Left ventricle myocardium inferior (tissue), 1 donor: ENCODE measurements around the gene ATF1. TPM values are rescaled to one million over a fixed set of nuclear protein-coding genes. Genes with fewer than 3 reads are reported as not detected.
"Not testable (repeated sequence)": the region's sequence is repeated elsewhere in the genome, so short reads cannot be mapped to it uniquely, and the experiment has no call there.

Experiments used
- DNase-seq: peaks from one replicate; pipeline ENCODE4 v3.0.0-alpha.2; 2020
- H3K27ac ChIP-seq: fragments of 200-600 bp; replicated peaks from 2 replicates; pipeline ENCODE4 v1.8.0; 2021
- H3K27me3 ChIP-seq: fragments of 200-600 bp; 2 replicates; pipeline ENCODE4 v1.8.0; 2021; ENCODE audit warnings: low read depth
- H3K36me3 ChIP-seq: fragments of 200-600 bp; 2 replicates; pipeline ENCODE4 v1.8.0; 2021
- H3K4me1 ChIP-seq: fragments of 200-600 bp; 2 replicates; pipeline ENCODE4 v1.8.0; 2021
- H3K4me3 ChIP-seq: fragments of 200-600 bp; 2 replicates; pipeline ENCODE4 v1.8.0; 2021; ENCODE audit warnings: mild to moderate bottlenecking, moderate library complexity
- H3K9me3 ChIP-seq: fragments of 200-600 bp; replicated peaks from 2 replicates; pipeline ENCODE4 v1.8.0; 2021
- intact Hi-C: fragments of 100-400 bp; cut with micrococcal nuclease; formaldehyde crosslinking; loops from one replicate; pipeline ENCODE4 v1.11.0; 2022
- total RNA-seq: library from RNA; stranded (reverse); fragmentation: NEBNext Ultra II Directional; extraction: Animal tissue kit (Norgen Biotek cat#: 25700); gene quantifications from one replicate; pipeline ENCODE4 v1.2.1, GENCODE V29; 2021
- TF ChIP-seq, protein P1 (sequence below): fragments of 200-600 bp; IDR thresholded peaks from 2 replicates; pipeline ENCODE4 v1.8.0; 2021; ENCODE audit warnings: antibody characterized with exemption, mild to moderate bottlenecking, borderline replicate concordance
- donor health status: DM: no; HTN: yes; CAD: no; lungs with severe emphysema.

ATF1 gene
- total RNA-seq, 1 donor from 2014 or later: 28.3 TPM

GRCh38 chr12:50841716-50842531 lies 78.0 kb downstream of the ATF1 start:
- no peaks in the 10 kb centered on the region for H3K36me3 ChIP-seq
- TF ChIP-seq, protein P1, sequence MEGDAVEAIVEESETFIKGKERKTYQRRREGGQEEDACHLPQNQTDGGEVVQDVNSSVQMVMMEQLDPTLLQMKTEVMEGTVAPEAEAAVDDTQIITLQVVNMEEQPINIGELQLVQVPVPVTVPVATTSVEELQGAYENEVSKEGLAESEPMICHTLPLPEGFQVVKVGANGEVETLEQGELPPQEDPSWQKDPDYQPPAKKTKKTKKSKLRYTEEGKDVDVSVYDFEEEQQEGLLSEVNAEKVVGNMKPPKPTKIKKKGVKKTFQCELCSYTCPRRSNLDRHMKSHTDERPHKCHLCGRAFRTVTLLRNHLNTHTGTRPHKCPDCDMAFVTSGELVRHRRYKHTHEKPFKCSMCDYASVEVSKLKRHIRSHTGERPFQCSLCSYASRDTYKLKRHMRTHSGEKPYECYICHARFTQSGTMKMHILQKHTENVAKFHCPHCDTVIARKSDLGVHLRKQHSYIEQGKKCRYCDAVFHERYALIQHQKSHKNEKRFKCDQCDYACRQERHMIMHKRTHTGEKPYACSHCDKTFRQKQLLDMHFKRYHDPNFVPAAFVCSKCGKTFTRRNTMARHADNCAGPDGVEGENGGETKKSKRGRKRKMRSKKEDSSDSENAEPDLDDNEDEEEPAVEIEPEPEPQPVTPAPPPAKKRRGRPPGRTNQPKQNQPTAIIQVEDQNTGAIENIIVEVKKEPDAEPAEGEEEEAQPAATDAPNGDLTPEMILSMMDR: no peak
- peaks cover 11% of the 10 kb centered on the region for H3K9me3 ChIP-seq
- peaks cover 13% of the 10 kb centered on the region for H3K27me3 ChIP-seq
- no peaks in the 10 kb centered on the region for H3K4me1 ChIP-seq
- intact Hi-C loops: no loop called here
- no peak for DNase-seq
- H3K4me3 ChIP-seq: no peak overlapping the region
- no peak overlapping the region for H3K27ac ChIP-seq

DNA sequence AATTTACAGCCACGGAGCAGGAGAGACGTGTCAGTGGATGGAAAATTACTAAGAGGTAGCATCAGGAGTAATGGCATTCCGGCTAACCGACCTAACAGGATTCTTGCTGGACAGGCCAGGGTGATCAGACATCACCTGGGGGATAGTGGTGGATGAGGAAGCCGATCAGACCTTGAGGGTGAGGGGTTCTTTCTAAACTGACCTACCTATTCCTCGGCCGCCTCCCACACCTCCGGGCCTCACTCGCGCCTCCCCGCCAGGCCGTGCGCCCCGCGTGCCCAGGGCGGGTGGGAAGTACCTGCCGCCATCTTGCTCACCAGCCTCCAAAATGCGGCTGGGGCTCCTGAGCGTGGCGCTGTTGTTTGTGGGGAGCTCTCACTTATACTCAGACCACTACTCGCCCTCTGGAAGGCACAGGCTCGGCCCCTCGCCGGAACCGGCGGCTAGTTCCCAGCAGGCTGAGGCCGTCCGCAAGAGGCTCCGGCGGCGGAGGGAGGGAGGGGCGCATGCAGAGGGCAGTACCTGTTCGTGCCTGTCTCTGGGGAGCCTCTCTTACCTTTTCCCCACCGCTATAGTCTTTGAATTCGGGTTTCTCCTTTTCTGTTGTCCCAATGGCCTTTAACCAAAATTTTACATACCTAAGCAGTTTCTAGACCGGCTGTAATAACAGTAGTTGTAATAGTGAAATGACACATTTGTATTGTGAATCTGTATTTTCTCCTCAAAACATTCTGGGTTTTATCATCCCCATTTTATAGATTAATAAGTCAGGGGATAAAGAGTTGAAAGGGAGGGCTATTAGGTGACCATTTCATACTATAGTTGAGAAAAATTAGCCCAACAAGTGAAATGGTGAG lies 79.0 kb downstream of the ATF1 start, which contains the start of gene TMPRSS12:
TMPRSS12 (plus strand) TSS at position 290 of the 857 bp plus-strand sequence; CDS start at position 329, 39 bp downstream.
- intact Hi-C loops: no loop called here
- peaks cover 11% of the 10 kb centered on the region for H3K9me3 ChIP-seq
- peaks cover 13% of the 10 kb centered on the region for H3K27me3 ChIP-seq
- DNase-seq: no peak
- H3K27ac ChIP-seq: no peak within 1 kb of the TSS
- TF ChIP-seq, protein P1: no peak
- peak within 1 kb of the TSS; percentile 52 for H3K4me3 ChIP-seq
- no peaks in the 10 kb centered on the region for H3K36me3 ChIP-seq
- H3K4me1 ChIP-seq: no peaks in the 10 kb centered on the region

DNA sequence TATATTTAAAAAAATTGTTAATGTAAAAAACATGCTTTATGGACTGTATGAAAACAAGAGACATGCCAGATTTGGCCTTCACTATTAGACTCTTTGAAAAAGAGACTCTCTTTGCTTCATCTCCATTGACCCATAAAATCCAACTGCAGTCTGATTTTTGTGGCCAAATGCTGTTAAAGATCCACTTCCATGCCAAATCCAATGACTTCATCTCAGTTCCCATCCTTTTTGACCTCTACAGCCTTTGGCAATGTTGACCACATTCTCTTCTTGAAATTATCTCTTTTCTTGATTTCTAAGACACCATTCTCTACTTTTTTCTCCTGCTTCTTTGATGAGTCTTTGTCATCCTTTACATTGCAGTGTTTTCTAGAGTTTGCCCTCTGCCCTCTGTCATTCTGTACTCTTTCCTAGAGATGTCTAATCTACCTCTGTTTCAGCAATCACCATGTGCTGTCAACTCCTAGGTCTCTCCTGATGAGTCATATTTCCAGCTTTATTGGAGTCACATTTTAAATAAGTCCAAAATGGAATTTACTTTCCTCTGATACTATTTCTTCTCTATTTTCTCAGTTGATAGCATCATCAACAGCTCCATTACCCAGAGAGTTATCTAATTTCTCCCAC lies 81.2 kb downstream of the ATF1 start:
- Histone ChIP-seq H3K4me1 (no peaks in the 10 kb centered on the region), H3K9me3 (peaks cover 11% of the 10 kb centered on the region), H3K27ac (no peak overlapping the region), H3K27me3 (peaks cover 13% of the 10 kb centered on the region), H3K36me3 (no peaks in the 10 kb centered on the region), H3K4me3 (no peak overlapping the region)
- DNase-seq: no peak
- TF ChIP-seq, protein P1: no peak
- intact Hi-C loops: no loop called here

- H3K4me3 ChIP-seq: no peak overlapping the region
- intact Hi-C loops: no loop called here
These were observed 85.1 kb downstream of the ATF1 start for GRCh38 chr12:50848963-50849362.

DNA sequence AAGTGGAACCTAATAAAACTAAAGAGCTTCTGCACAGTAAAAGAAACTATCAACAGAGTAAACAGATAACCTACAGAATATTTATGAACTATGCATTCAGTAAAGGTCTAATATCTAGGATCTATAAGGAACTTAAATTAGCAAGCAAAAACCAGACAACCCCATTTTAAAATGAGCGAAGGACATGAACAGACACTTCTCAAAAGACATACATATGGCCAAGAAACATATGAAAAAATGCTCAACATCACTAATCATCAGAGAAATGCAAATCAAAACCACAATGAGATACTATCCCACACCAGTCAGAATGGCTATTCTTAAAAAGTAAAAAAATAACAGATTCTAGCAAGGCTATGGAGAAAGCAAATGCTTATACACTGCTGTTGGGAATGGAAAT lies 91.3 kb downstream of the ATF1 start:
- intact Hi-C loops, H3K4me3 ChIP-seq: not testable (repeated sequence)

More at GRCh38 chr12:50848963-50849362, 85.1 kb downstream of the ATF1 start:
- H3K27ac ChIP-seq: no peak overlapping the region
- H3K4me1 ChIP-seq: no peaks in the 10 kb centered on the region
- no peaks in the 10 kb centered on the region for H3K27me3 ChIP-seq
- TF ChIP-seq, protein P1: no peak
- DNase-seq: no peak
- H3K36me3 ChIP-seq: no peaks in the 10 kb centered on the region
- peaks cover 7% of the 10 kb centered on the region for H3K9me3 ChIP-seq

GRCh38 chr12:50855679-50856078 lies 91.8 kb downstream of the ATF1 start:
- H3K36me3 ChIP-seq, H3K4me1 ChIP-seq, DNase-seq, H3K27me3 ChIP-seq, H3K27ac ChIP-seq, intact Hi-C loops, H3K4me3 ChIP-seq: not testable (repeated sequence)
- peaks cover 17% of the 10 kb centered on the region for H3K9me3 ChIP-seq

More for the DNA sequence above, 91.3 kb downstream of the ATF1 start:
- not testable (repeated sequence) for H3K27ac ChIP-seq, H3K27me3 ChIP-seq, H3K36me3 ChIP-seq, H3K4me1 ChIP-seq, DNase-seq
- peaks cover 17% of the 10 kb centered on the region for H3K9me3 ChIP-seq
